ENCODE measurements around the gene GABARAP.

The GABARAP gene

GRCh38 chr17:7262935-7263800 is 20.9 kb upstream of the GABARAP start:
- Histone ChIP-seq H3K4ac (ENCODE audit: low read depth in 1 of 2, low read length in 2 of 2) (no peak overlapping the region), H3K36me3 (ENCODE audit: control insufficient read depth in 1 of 2, insufficient read depth in 2 of 2, low read depth in 1 of 2, low read length in 2 of 2) (peaks cover 14 to 17% of the 10 kb centered on the region in 2 experiments), H3K27me3 (ENCODE audit: control insufficient read depth in 1 of 2, insufficient read depth in 1 of 2, low read length in 2 of 2) (peaks cover 13 to 21% of the 10 kb centered on the region in 2 experiments), H3K18ac (ENCODE audit: low read depth in 1 of 2, low read length in 2 of 2) (peak overlapping the region; percentile 13 to 71), H2AK5ac (ENCODE audit: low read length, severe bottlenecking) (no peak overlapping the region), H4K8ac (ENCODE audit: low read length) (peak overlapping the region; percentile 71), H3K9me3 (ENCODE audit: control insufficient read depth, low read length) (no peaks in the 10 kb centered on the region), H3K9ac (ENCODE audit: low read length) (no peak overlapping the region), H2BK120ac (ENCODE audit: low read depth, low read length) (no peak overlapping the region), H2AFZ (ENCODE audit: low read depth, low read length) (peak overlapping the region; percentile 16), H2BK5ac (ENCODE audit: low read depth, low read length, poor library complexity, severe bottlenecking) (no peak overlapping the region), H3K27ac (ENCODE audit: low read length, poor library complexity, severe bottlenecking) (no peak overlapping the region), H3K4me2 (ENCODE audit: low read length, poor library complexity, severe bottlenecking) (no peak overlapping the region), H4K91ac (ENCODE audit: low read length) (peak overlapping the region; percentile 29), H3K4me3 (ENCODE audit: insufficient read depth in 1 of 2, low read depth in 1 of 2, low read length in 2 of 2) (peak overlapping the region in 1 of 2 experiments; percentile 32), H3K14ac (ENCODE audit: low read length in 2 of 2) (no peak overlapping the region), H2BK15ac (ENCODE audit: low read depth, poor library complexity, severe bottlenecking) (peak overlapping the region; percentile 83), H2BK12ac (ENCODE audit: low read length in 2 of 2) (peak overlapping the region in 1 of 2 experiments; percentile 57), H3K79me1 (replicated peaks; ENCODE audit: low read length, poor library complexity, severe bottlenecking) (no peaks in the 10 kb centered on the region), H3K23ac (ENCODE audit: low read length in 2 of 2) (no peak overlapping the region), H3K4me1 (ENCODE audit: control insufficient read depth, insufficient read depth, low read depth, low read length) (peaks cover 26% of the 10 kb centered on the region)
- DNase-seq, result no peak
- WGBS, result 16% methylated on average over 25 of the region's 26 CpGs

- peak within 1 kb of the TSS; percentile 80 for H4K91ac ChIP-seq (ENCODE audit: low read length)
- peak within 1 kb of the TSS; percentile 98 for H4K8ac ChIP-seq (ENCODE audit: low read length)
- H3K9ac ChIP-seq (ENCODE audit: low read length), result peak within 1 kb of the TSS; percentile 72
- no peak within 1 kb of the TSS for H2BK5ac ChIP-seq (ENCODE audit: low read depth, low read length, poor library complexity, severe bottlenecking)
- H3K23ac ChIP-seq (ENCODE audit: low read length in 2 of 2), result peak within 1 kb of the TSS in 1 of 2 experiments; percentile 91
- no peak within 1 kb of the TSS for H3K27ac ChIP-seq (ENCODE audit: low read length, poor library complexity, severe bottlenecking)
- H2BK120ac ChIP-seq (ENCODE audit: low read depth, low read length), result peak within 1 kb of the TSS; percentile 43
- peaks cover 26% of the 10 kb centered on the region for H3K4me1 ChIP-seq (ENCODE audit: control insufficient read depth, insufficient read depth, low read depth, low read length)
- H3K36me3 ChIP-seq (ENCODE audit: control insufficient read depth in 1 of 2, insufficient read depth in 2 of 2, low read depth in 1 of 2, low read length in 2 of 2), result peaks cover 21% of the 10 kb centered on the region in 2 experiments
- H3K9me3 ChIP-seq (ENCODE audit: control insufficient read depth, low read length), result no peaks in the 10 kb centered on the region
- 8% methylated on average over 60 of the region's 64 CpGs for WGBS
- H2BK12ac ChIP-seq (ENCODE audit: low read length in 2 of 2), result peak within 1 kb of the TSS in 1 of 2 experiments; percentile 57
- peaks cover 13 to 21% of the 10 kb centered on the region in 2 experiments for H3K27me3 ChIP-seq (ENCODE audit: control insufficient read depth in 1 of 2, insufficient read depth in 1 of 2, low read length in 2 of 2)
- no peak for DNase-seq
- peak within 1 kb of the TSS; percentile 78 for H2AFZ ChIP-seq (ENCODE audit: low read depth, low read length)
- no peaks in the 10 kb centered on the region for H3K79me1 ChIP-seq (replicated peaks; ENCODE audit: low read length, poor library complexity, severe bottlenecking)
- H2AK5ac ChIP-seq (ENCODE audit: low read length, severe bottlenecking), result no peak within 1 kb of the TSS
- peak within 1 kb of the TSS; percentile 71 to 94 for H3K18ac ChIP-seq (ENCODE audit: low read depth in 1 of 2, low read length in 2 of 2)
- H3K4me3 ChIP-seq (ENCODE audit: insufficient read depth in 1 of 2, low read depth in 1 of 2, low read length in 2 of 2), result peak within 1 kb of the TSS; percentile 56 to 68
- H3K4ac ChIP-seq (ENCODE audit: low read depth in 1 of 2, low read length in 2 of 2), result peak within 1 kb of the TSS; percentile 54 to 73
- H2BK15ac ChIP-seq (ENCODE audit: low read depth, poor library complexity, severe bottlenecking), result peak within 1 kb of the TSS; percentile 83
- H3K14ac ChIP-seq (ENCODE audit: low read length in 2 of 2), result peak within 1 kb of the TSS in 1 of 2 experiments; percentile 2
- H3K4me2 ChIP-seq (ENCODE audit: low read length, poor library complexity, severe bottlenecking), result peak within 1 kb of the TSS; percentile 86
Measured at GRCh38 chr17:7262192-7262934, 20.1 kb upstream of the GABARAP start, which contains the start of gene CLDN7. Gene CLDN7, minus strand, starts transcription at chr17:7262478. Its CDS starts 435 bp downstream, at chr17:7262043.

DNA sequence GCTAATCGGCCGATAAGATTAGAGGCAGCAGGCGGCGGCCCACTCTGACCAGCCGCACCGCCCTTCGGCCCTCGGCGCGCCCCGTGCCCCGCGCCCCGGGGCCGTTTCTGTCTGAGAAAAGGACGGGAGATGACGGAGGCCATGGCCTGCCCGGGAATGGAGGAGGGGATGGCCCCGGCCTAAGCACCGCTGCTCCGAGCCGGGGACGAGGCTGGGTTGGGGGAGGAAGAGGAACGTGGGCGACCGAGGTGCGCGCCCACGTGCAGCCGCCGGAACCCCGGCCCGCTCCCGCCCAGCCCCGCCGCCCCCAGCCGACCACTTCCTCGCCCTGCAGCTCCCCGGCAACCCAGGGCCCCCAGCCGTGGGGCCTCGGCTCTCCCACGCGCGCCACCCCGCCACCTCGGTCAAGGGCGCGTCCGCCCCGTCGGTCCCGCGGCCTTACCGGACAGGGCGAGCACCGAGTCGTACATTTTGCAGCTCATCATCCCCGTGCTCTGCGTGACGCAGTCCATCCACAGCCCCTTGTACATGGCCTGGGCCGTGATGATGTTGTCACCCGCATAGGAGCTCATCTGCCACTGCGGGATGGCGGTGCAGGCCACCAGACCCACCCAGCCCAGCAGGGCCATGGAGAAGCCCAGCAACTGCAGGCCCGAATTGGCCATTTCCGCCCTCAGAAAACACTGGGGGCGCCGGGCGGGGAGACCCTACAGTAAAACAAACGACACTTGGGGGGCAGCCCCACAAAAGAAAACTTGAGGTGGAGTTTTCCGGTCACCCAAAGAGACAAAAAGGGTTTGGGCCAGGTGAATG is 19.3 kb upstream of the GABARAP start:
- Histone ChIP-seq H2BK15ac (ENCODE audit: low read depth, poor library complexity, severe bottlenecking) (no peak overlapping the region), H3K27ac (ENCODE audit: low read length, poor library complexity, severe bottlenecking) (no peak overlapping the region), H3K14ac (ENCODE audit: low read length in 2 of 2) (peak overlapping the region in 1 of 2 experiments; percentile 2), H4K8ac (ENCODE audit: low read length) (peak overlapping the region; percentile 98), H3K27me3 (ENCODE audit: control insufficient read depth in 1 of 2, insufficient read depth in 1 of 2, low read length in 2 of 2) (peaks cover 13 to 21% of the 10 kb centered on the region in 2 experiments), H3K4me3 (ENCODE audit: insufficient read depth in 1 of 2, low read depth in 1 of 2, low read length in 2 of 2) (peak overlapping the region; percentile 56 to 68), H2BK120ac (ENCODE audit: low read depth, low read length) (peak overlapping the region; percentile 29), H2BK12ac (ENCODE audit: low read length in 2 of 2) (peak overlapping the region in 1 of 2 experiments; percentile 0), H3K4me2 (ENCODE audit: low read length, poor library complexity, severe bottlenecking) (peak overlapping the region; percentile 86), H3K36me3 (ENCODE audit: control insufficient read depth in 1 of 2, insufficient read depth in 2 of 2, low read depth in 1 of 2, low read length in 2 of 2) (peaks cover 26 to 29% of the 10 kb centered on the region in 2 experiments), H3K9me3 (ENCODE audit: control insufficient read depth, low read length) (no peaks in the 10 kb centered on the region), H2BK5ac (ENCODE audit: low read depth, low read length, poor library complexity, severe bottlenecking) (no peak overlapping the region), H3K79me1 (replicated peaks; ENCODE audit: low read length, poor library complexity, severe bottlenecking) (peaks cover 3% of the 10 kb centered on the region), H3K18ac (ENCODE audit: low read depth in 1 of 2, low read length in 2 of 2) (peak overlapping the region; percentile 40 to 94), H3K23ac (ENCODE audit: low read length in 2 of 2) (peak overlapping the region in 1 of 2 experiments; percentile 91), H2AFZ (ENCODE audit: low read depth, low read length) (peak overlapping the region; percentile 78), H3K4ac (ENCODE audit: low read depth in 1 of 2, low read length in 2 of 2) (peak overlapping the region; percentile 54 to 73), H3K9ac (ENCODE audit: low read length) (peak overlapping the region; percentile 72), H3K4me1 (ENCODE audit: control insufficient read depth, insufficient read depth, low read depth, low read length) (peaks cover 26% of the 10 kb centered on the region), H2AK5ac (ENCODE audit: low read length, severe bottlenecking) (no peak overlapping the region), H4K91ac (ENCODE audit: low read length) (peak overlapping the region; percentile 80)
- no peak for DNase-seq
- WGBS, result 10% methylated on average over 58 of the region's 71 CpGs
